Measurements from ENCODE around the gene LFNG.

DNA sequence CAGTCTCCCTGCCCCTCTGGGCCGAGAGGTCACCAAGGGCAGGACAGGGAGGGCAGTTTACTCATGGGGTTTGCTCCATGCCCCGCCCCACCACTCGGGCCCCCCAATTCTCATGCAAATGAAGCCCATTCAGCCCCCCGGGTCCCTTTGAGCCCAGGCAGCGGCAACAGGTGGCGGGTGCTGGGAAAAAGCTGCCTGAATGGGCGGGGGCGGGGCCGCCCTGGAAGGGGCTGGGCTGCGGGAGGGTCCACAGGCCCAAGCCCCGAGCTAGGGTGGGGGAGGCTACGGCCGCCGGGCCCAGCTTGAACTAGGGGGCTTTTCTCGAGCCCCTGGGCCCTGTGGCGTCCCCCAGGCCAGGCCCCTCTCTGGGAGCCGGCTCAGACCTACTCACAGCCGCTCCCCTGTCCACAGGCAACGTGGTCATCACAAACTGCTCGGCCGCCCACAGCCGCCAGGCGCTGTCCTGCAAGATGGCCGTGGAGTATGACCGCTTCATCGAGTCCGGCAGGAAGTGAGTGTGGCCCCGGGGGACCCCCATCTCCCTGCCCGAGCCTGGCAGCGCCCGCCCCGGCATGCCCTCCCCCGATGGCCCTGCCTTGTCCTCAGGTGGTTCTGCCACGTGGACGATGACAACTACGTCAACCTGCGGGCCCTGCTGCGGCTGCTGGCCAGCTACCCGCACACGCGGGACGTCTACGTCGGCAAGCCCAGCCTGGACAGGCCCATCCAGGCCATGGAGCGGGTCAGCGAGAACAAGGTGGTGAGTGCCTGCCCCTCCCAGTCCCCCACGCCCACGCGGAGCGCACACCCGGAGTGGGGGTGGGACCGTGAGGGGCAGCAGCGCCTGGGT lies 5.5 kb downstream of the LFNG start:
- TF ChIP-seq, protein P1, sequence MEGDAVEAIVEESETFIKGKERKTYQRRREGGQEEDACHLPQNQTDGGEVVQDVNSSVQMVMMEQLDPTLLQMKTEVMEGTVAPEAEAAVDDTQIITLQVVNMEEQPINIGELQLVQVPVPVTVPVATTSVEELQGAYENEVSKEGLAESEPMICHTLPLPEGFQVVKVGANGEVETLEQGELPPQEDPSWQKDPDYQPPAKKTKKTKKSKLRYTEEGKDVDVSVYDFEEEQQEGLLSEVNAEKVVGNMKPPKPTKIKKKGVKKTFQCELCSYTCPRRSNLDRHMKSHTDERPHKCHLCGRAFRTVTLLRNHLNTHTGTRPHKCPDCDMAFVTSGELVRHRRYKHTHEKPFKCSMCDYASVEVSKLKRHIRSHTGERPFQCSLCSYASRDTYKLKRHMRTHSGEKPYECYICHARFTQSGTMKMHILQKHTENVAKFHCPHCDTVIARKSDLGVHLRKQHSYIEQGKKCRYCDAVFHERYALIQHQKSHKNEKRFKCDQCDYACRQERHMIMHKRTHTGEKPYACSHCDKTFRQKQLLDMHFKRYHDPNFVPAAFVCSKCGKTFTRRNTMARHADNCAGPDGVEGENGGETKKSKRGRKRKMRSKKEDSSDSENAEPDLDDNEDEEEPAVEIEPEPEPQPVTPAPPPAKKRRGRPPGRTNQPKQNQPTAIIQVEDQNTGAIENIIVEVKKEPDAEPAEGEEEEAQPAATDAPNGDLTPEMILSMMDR (IDR thresholded peaks at IDR 0.05): no peak
- no peak for TF ChIP-seq EZH2 (IDR thresholded peaks at IDR 0.05; ENCODE audit: borderline replicate concordance, insufficient read depth, low read depth, low read length, poor library complexity, severe bottlenecking)

All from B cell (primary cell).